Left ventricle myocardium inferior (tissue), 1 donor: Measurements from ENCODE around the gene OPTN. TPM values are rescaled to one million over a fixed set of nuclear protein-coding genes. Genes with fewer than 3 reads are reported as not detected.

Experiments
- DNase-seq: peaks from one replicate; pipeline ENCODE4 v3.0.0-alpha.2; 2020
- H3K27ac ChIP-seq: fragments of 200-600 bp; replicated peaks from 2 replicates; pipeline ENCODE4 v1.8.0; 2021
- H3K27me3 ChIP-seq: fragments of 200-600 bp; 2 replicates; pipeline ENCODE4 v1.8.0; 2021; ENCODE audit warnings: low read depth
- H3K36me3 ChIP-seq: fragments of 200-600 bp; 2 replicates; pipeline ENCODE4 v1.8.0; 2021
- H3K4me1 ChIP-seq: fragments of 200-600 bp; 2 replicates; pipeline ENCODE4 v1.8.0; 2021
- H3K4me3 ChIP-seq: fragments of 200-600 bp; 2 replicates; pipeline ENCODE4 v1.8.0; 2021; ENCODE audit warnings: mild to moderate bottlenecking, moderate library complexity
- H3K9me3 ChIP-seq: fragments of 200-600 bp; replicated peaks from 2 replicates; pipeline ENCODE4 v1.8.0; 2021
- intact Hi-C: fragments of 100-400 bp; cut with micrococcal nuclease; formaldehyde crosslinking; loops from one replicate; pipeline ENCODE4 v1.11.0; 2022
- total RNA-seq: library from RNA; stranded (reverse); fragmentation: NEBNext Ultra II Directional; extraction: Animal tissue kit (Norgen Biotek cat#: 25700); gene quantifications from one replicate; pipeline ENCODE4 v1.2.1, GENCODE V29; 2021
- TF ChIP-seq, protein P1 (sequence below): fragments of 200-600 bp; IDR thresholded peaks from 2 replicates; pipeline ENCODE4 v1.8.0; 2021; ENCODE audit warnings: antibody characterized with exemption, mild to moderate bottlenecking, borderline replicate concordance
- donor health status: DM: no; HTN: yes; CAD: no; lungs with severe emphysema.

OPTN gene
- total RNA-seq, 1 donor from 2014 or later, result 129 TPM

DNA sequence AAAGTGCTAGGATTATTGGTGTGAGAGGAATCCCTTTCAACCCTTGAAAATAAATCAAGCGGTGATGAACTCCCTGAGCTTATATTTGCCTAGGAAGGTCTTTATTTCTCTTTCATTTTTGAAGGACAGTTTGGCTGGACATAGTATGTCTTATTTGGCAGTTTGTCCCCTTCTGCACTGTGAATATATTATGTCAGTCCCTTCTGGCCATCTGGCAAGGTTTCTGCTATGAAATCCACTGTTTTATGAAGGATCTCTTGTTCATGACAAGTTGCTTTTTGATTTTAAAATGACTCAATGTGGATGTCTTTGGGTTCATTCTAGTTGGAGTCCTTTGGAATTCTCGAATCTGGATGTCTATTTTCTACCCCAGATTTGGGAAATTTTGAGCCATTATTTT, 39.7 kb downstream of the OPTN start:
- no peak overlapping the region for H3K4me3 ChIP-seq
- no peak for DNase-seq
- no peak overlapping the region for H3K27ac ChIP-seq
- intact Hi-C loops, result no loop called here
- no peaks in the 10 kb centered on the region for H3K9me3 ChIP-seq
- H3K27me3 ChIP-seq, result no peaks in the 10 kb centered on the region
- TF ChIP-seq, protein P1, sequence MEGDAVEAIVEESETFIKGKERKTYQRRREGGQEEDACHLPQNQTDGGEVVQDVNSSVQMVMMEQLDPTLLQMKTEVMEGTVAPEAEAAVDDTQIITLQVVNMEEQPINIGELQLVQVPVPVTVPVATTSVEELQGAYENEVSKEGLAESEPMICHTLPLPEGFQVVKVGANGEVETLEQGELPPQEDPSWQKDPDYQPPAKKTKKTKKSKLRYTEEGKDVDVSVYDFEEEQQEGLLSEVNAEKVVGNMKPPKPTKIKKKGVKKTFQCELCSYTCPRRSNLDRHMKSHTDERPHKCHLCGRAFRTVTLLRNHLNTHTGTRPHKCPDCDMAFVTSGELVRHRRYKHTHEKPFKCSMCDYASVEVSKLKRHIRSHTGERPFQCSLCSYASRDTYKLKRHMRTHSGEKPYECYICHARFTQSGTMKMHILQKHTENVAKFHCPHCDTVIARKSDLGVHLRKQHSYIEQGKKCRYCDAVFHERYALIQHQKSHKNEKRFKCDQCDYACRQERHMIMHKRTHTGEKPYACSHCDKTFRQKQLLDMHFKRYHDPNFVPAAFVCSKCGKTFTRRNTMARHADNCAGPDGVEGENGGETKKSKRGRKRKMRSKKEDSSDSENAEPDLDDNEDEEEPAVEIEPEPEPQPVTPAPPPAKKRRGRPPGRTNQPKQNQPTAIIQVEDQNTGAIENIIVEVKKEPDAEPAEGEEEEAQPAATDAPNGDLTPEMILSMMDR, result no peak
- H3K36me3 ChIP-seq, result peaks cover 80% of the 10 kb centered on the region
- no peaks in the 10 kb centered on the region for H3K4me1 ChIP-seq

- H3K36me3 ChIP-seq, result peaks cover 76% of the 10 kb centered on the region
- no peak overlapping the region for H3K27ac ChIP-seq
- H3K4me3 ChIP-seq, result no peak overlapping the region
- intact Hi-C loops, result no loop called here
- H3K27me3 ChIP-seq, result no peaks in the 10 kb centered on the region
- no peak for DNase-seq
- no peaks in the 10 kb centered on the region for H3K4me1 ChIP-seq
- no peaks in the 10 kb centered on the region for H3K9me3 ChIP-seq
- TF ChIP-seq, protein P1, result no peak
Measured at GRCh38 chr10:13140627-13141190, 40.7 kb downstream of the OPTN start.

- Histone ChIP-seq H3K9me3 (peaks cover 7% of the 10 kb centered on the region), H3K36me3 (peaks cover 45% of the 10 kb centered on the region), H3K4me1 (no peaks in the 10 kb centered on the region), H3K27ac (no peak overlapping the region), H3K4me3 (no peak overlapping the region), H3K27me3 (no peaks in the 10 kb centered on the region)
- TF ChIP-seq, protein P1, result no peak
- intact Hi-C loops, result no loop called here
- DNase-seq, result no peak
Measured at GRCh38 chr10:13143766-13144165, 43.8 kb downstream of the OPTN start.

DNA sequence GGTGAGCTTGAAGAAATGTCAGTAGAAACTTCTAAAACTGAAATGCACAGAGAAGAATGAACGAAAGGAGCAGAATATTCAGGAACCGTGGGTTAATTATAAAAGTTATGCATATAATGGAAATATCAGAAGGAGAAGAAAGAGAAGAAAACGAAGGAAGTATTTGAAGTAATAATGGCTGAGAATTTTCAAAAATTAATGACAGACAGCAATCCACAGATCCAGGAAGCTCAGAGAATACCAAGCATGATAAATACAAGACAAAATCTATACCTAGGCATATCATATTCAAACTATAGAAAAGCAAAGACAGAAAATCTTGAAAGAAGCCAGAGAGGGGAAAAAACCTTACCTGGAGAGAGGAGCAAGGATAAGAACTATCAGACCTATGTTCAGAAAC, 44.9 kb downstream of the OPTN start:
- H3K27me3 ChIP-seq, result no peaks in the 10 kb centered on the region
- H3K9me3 ChIP-seq, result peaks cover 15% of the 10 kb centered on the region
- DNase-seq, result no peak
- TF ChIP-seq, protein P1, result no peak
- peaks cover 35% of the 10 kb centered on the region for H3K36me3 ChIP-seq
- intact Hi-C loops, result no loop called here
- no peak overlapping the region for H3K27ac ChIP-seq
- H3K4me1 ChIP-seq, result no peaks in the 10 kb centered on the region
- no peak overlapping the region for H3K4me3 ChIP-seq

DNA sequence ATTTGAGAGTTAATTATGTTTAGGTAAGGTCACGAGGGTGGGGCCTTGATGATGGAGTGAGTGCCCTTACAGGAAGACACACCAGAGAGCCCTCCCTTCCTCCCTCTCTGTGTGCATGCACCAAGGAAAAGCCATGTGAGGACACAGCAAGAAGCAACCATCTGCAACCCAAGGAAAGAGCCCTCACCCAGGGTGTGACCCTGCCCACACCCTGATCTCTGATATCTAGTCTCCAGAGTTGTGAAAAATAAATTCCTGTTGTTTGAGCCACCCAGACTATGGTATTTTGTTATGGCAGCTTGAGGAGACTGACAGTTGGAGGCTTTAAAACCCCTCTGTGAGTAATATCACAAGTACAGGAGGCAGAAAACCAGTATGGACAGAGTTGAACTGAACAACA, 46.4 kb downstream of the OPTN start:
- intact Hi-C loops, result no loop called here
- no peaks in the 10 kb centered on the region for H3K27me3 ChIP-seq
- H3K27ac ChIP-seq, result no peak overlapping the region
- no peak for DNase-seq
- H3K9me3 ChIP-seq, result peaks cover 16% of the 10 kb centered on the region
- peaks cover 20% of the 10 kb centered on the region for H3K36me3 ChIP-seq
- no peak overlapping the region for H3K4me3 ChIP-seq
- TF ChIP-seq, protein P1, result no peak
- no peaks in the 10 kb centered on the region for H3K4me1 ChIP-seq
